Raji (cell line): ENCODE results near the gene SLC35E1.

Source experiments
- POLR2A ChIP-seq: IDR thresholded peaks from 2 replicates; pipeline ENCODE4 v1.6.1; 2011; ENCODE audit warnings: low read depth, low read length, control low read depth; ENCODE audit not compliant: insufficient read depth

Gene SLC35E1

GRCh38 chr19:16587833-16588823 lies 15.9 kb upstream of the SLC35E1 start:
- TF ChIP-seq POLR2A, result peak; percentile 84

DNA sequence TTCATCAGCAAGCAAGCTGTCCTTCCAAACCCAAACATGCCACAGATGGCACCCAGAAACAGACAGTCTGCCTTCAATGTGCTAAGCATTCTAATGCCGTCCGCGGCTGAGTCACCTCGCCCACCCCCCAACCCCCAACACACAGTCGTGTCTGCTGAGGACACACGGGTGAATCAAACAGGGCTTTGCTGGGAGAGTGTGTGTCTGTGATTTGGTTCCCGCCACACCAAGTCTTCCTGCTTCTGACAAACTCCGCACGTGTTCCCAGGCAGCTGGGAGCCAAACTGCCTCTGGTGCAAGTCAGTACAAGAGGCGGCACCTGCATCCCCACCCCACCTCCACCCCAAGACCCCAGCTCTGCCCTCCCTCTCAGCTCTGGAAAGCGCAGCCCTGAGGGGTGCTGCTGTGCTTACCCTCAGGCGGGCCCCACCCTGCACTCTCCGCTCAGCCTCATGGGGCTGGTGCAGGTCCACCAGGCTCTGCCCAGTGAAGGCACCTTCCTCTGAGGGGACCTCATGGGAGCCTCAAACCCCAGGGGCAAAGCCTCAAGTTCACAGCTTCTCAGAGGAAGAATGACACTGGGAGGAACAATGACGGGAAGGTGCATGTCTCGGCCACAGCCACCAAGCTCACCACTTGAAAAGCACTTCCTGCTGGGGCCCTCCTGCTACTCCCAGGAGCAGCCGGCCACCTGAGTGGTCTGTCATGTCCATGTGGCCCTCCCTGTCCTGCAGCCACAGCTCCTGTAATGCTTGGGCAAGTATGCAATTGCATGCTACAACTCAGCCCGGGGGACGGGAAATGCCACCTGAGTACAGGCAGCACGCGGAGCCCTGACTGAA lies 15.0 kb upstream of the SLC35E1 start:
- TF ChIP-seq POLR2A, result peak; percentile 52

DNA sequence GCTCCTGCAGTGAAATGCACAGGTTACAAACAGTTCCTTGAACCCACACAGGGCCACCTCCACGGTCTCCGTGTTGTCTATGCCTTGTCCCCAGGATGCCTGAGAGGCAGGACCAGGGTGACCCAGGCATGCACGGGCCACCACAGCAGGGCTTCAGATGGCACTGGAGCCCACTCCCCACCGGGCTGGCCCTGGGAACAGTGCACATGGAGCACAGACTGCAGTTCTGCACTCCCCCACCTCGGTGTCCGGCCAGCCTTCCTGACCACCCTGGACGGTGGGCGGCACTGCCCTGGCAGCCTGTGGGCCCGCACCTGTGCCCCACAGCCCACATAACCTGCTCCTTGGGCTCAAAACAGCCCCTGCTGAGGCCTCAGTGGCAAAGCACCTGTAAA lies 14.3 kb upstream of the SLC35E1 start:
- TF ChIP-seq POLR2A, result no peak; the same call in 1 of the 2 replicates

GRCh38 chr19:16585808-16586476 lies 13.7 kb upstream of the SLC35E1 start:
- TF ChIP-seq POLR2A, result peak; percentile 55

DNA sequence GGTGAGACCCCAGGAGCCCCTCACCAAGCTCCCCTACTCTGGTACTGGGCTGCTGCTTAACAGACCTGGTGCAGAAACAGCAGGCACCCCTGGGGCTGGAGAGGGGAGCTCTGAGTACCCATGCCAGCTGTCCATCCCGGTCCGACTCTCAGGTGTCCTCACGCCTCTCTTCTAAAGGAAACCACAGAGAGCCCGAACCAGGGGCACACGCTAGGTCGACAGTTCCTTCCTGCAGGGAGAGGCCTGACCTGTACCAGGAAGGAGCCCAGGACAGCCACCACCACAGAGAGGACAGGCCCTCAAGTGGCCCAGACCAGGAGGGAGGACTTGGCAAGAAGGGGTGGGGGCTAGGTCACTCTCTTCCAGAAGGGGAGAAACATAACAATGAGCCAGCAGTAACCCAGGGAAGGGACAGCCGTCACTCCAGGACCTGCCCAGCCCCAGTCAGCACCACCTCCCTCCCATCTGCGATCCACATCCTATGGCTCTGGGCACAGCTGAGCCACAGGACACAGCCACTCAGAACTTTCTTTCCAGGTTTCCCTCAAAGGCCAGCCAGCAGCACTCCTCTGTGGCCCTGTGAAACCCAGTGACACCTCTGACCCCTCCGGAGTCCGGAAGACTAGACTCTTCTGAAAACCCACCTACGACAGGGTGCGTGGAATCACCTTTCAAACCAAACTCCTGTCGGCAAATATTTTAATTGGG lies 13.0 kb upstream of the SLC35E1 start:
- TF ChIP-seq POLR2A, result no peak; the same call in 1 of the 2 replicates

DNA sequence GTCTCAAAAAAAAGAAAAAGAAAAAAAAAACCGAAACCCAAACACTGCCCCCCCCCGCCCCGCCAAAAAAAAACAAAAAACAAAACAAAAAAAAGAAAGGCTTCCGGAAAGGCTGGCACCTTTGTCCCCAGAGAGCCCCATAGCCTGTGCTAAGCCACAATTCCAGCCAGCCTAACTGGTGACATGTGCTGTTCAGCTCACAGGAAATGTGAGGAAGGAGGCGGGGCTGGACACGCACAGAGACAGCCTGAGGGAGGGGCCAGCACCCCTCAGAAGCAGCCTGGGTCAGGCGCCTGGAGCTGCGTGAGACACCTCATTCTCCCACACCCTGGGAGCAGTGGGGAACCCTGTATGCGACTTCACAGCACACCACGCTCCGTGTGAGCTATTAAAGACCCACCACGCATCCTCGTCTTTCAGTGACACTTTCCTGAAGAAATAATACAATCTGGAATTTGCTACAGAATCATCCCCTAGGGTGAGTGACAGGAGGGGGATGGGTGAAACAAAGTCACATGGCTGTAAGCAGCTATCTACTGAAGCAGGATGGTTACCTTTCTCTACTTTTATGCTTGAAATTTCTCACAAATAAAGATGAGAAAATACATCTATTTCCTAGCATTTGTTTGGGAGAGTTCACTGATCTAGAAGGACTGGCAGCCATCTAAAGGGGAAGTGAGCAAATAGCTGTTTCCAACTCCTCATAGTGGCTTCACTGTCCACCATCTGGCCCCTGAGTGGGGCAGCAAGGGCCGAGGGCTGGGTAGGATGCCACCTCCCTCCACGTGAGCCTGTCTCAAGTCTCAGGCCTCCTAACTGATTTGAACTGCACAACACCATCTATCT lies 12.3 kb upstream of the SLC35E1 start:
- peak; percentile 96 for TF ChIP-seq POLR2A

- no peak for TF ChIP-seq POLR2A
Measured at GRCh38 chr19:16582486-16583261, 10.5 kb upstream of the SLC35E1 start.

DNA sequence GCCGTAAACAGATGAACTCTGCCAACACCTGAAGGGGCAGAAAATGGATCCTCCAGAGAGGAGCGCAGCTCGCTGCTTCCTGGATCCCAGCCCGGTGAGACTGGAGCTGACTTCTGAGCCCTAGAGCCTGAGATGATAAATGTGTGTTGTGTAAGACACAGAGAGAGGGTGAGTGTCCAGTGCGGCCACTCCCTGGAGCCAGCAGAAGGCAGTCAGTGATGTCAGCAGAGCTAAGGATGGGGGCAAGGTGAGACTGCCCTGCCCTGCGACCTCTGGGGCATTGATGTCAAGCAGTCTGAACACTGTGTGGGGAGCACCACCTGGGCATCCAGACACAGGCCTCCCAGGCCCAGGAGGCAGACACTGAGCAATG lies 9.7 kb upstream of the SLC35E1 start:
- TF ChIP-seq POLR2A, result no peak

GRCh38 chr19:16581145-16581970 lies 9.1 kb upstream of the SLC35E1 start:
- TF ChIP-seq POLR2A, result no peak

GRCh38 chr19:16579381-16579780 lies 7.2 kb upstream of the SLC35E1 start:
- no peak for TF ChIP-seq POLR2A

GRCh38 chr19:16577531-16577985 lies 5.3 kb upstream of the SLC35E1 start:
- no peak for TF ChIP-seq POLR2A
